HEK293T (cell line): ENCODE results near the gene PNPLA8.

Experiments
- ARNT ChIP-seq: fragments of 450-650 bp; IDR thresholded peaks from 2 replicates; pipeline ENCODE4 v1.6.1; 2017; ENCODE audit warnings: mild to moderate bottlenecking
- BHLHE40 ChIP-seq: fragments of 450-650 bp; IDR thresholded peaks from 2 replicates; pipeline ENCODE4 v1.6.1; 2016; ENCODE audit warnings: mild to moderate bottlenecking, moderate library complexity, borderline replicate concordance
- ELF4 ChIP-seq: fragments of 450-650 bp; IDR thresholded peaks from 2 replicates; pipeline ENCODE4 v1.6.1; 2017; ENCODE audit warnings: antibody characterized with exemption
- FOXA1 ChIP-seq: fragments of 450-650 bp; IDR thresholded peaks from 2 replicates; pipeline ENCODE4 v1.6.1; 2016; ENCODE audit warnings: mild to moderate bottlenecking
- FOXK2 ChIP-seq: fragments of 450-650 bp; IDR thresholded peaks from 2 replicates; pipeline ENCODE4 v1.6.1; 2016; ENCODE audit warnings: mild to moderate bottlenecking
- FOXM1 ChIP-seq: fragments of 450-650 bp; IDR thresholded peaks from 2 replicates; pipeline ENCODE4 v1.6.1; 2017; ENCODE audit warnings: mild to moderate bottlenecking, borderline replicate concordance
- HDGF ChIP-seq: fragments of 450-650 bp; IDR thresholded peaks from 2 replicates; pipeline ENCODE4 v1.6.1; 2017; ENCODE audit warnings: antibody characterized with exemption, borderline replicate concordance
- L3MBTL2 ChIP-seq: fragments of 450-650 bp; conservative IDR thresholded peaks from 2 replicates; pipeline ENCODE4 v1.6.1; 2016; ENCODE audit warnings: mild to moderate bottlenecking
- LEF1 ChIP-seq: fragments of 450-650 bp; IDR thresholded peaks from 2 replicates; pipeline ENCODE4 v1.6.1; 2017; ENCODE audit warnings: mild to moderate bottlenecking, borderline replicate concordance
- NFRKB ChIP-seq: fragments of 450-650 bp; IDR thresholded peaks from 2 replicates; pipeline ENCODE4 v1.6.1; 2016; ENCODE audit warnings: mild to moderate bottlenecking, moderate library complexity
- PKNOX1 ChIP-seq: fragments of 450-650 bp; IDR thresholded peaks from 2 replicates; pipeline ENCODE4 v1.6.1; 2016
- SP1 ChIP-seq: fragments of 450-650 bp; IDR thresholded peaks from 2 replicates; pipeline ENCODE4 v1.6.1; 2017
- SUZ12 ChIP-seq: fragments of 450-650 bp; IDR thresholded peaks from 2 replicates; pipeline ENCODE4 v1.6.1; 2016; ENCODE audit warnings: mild to moderate bottlenecking
- TARDBP ChIP-seq: fragments of 450-650 bp; IDR thresholded peaks from 2 replicates; pipeline ENCODE4 v1.6.1; 2016

GRCh38 chr7:108427766-108428165 lies 98.2 kb downstream of the PNPLA8 start:
- no peak for TF ChIP-seq LEF1
- no peak for TF ChIP-seq HDGF
- TF ChIP-seq SP1, result no peak
- TF ChIP-seq BHLHE40, result no peak
- TF ChIP-seq TARDBP, result no peak
- no peak for TF ChIP-seq FOXA1
- no peak for TF ChIP-seq NFRKB
- no peak for TF ChIP-seq FOXM1
- no peak for TF ChIP-seq ELF4
- no peak for TF ChIP-seq ARNT
- TF ChIP-seq PKNOX1, result peak; percentile 90
- TF ChIP-seq FOXK2, result no peak
- no peak for TF ChIP-seq L3MBTL2
- no peak for TF ChIP-seq SUZ12
